Frontal cortex (tissue), 4 donors: Measurements from ENCODE around the gene MOSMO. TPM values are rescaled to one million over a fixed set of nuclear protein-coding genes. Genes with fewer than 3 reads are reported as not detected.
"Not testable (repeated sequence)": the region's sequence is repeated elsewhere in the genome, so short reads cannot be mapped to it uniquely, and the experiment has no call there.

Experiments used
- DNase-seq, 2 donors: peaks; one replicate each; pipeline ENCODE4 v3.0.0; 2012; ENCODE audit warnings: low spot score in 2 of 2
- FAIRE-seq: peaks from 2 replicates; lab custom pipeline; 2012; peaks lifted over from hg19 to GRCh38; lab: Jason Lieb, UNC
- total RNA-seq: library from RNA; depleted of rRNA; stranded (reverse); fragments of >200 nt; gene quantifications from one replicate; pipeline ENCODE4 v1.2.3, GENCODE V29; 2014
- donor health status: control.
- donor health status: control.
- donor health status: control.

MOSMO gene
- total RNA-seq, 1 donor from 2014 or later = 41.2 TPM

GRCh38 chr16:22001591-22001990 is 6.3 kb upstream of the MOSMO start:
- DNase-seq (no peak), FAIRE-seq (no peak)

DNA sequence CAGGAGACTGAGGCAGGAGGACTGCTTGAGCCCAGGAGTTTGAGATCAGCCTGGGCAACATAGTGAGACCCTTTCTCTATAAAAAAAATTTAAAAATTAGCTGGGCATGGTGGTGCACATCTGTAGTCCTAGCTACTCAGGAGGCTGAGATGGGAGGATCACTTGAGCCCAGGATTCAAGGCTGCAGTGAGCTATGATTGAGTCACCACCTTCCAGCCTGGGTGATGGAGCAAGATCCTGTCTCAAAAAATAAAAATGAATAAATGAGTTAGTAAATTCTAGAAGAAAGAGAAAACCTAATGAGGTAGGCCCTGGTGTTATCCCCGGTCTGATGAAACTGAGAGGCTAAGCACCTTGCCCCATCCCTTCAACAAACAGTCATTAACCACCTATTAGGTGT is 5.9 kb upstream of the MOSMO start:
- FAIRE-seq, DNase-seq: not testable (repeated sequence)

GRCh38 chr16:22003195-22003594 is 4.7 kb upstream of the MOSMO start:
- FAIRE-seq = no peak

DNA sequence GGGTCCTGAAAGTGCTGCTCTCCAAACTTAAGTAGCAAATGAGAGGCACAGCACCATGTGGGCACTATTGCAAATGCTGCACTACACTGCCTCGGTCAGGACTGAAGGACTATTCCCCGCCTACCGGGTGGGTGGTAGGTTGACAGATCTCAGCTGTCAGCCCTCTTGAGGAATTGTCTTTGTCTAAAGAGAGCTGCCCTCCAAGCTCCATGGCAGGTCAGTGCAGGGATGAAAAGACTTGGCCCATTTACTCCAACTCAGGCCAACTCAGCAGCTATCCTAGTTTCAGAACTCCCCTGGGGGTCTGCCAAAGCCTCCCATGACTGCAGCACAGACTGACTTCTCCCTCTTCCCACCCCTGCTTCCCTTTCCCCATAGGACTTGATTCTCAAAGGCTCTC is 3.6 kb upstream of the MOSMO start:
- DNase-seq (no peak), FAIRE-seq (no peak)

More at GRCh38 chr16:22003195-22003594, 4.7 kb upstream of the MOSMO start:
- no peak for DNase-seq

- DNase-seq = no peak
- FAIRE-seq = no peak
Measured at GRCh38 chr16:22005746-22006145, 2.2 kb upstream of the MOSMO start.

- no peak for DNase-seq
- FAIRE-seq = no peak
Measured at GRCh38 chr16:22006636-22007035, 1.3 kb upstream of the MOSMO start.

DNA sequence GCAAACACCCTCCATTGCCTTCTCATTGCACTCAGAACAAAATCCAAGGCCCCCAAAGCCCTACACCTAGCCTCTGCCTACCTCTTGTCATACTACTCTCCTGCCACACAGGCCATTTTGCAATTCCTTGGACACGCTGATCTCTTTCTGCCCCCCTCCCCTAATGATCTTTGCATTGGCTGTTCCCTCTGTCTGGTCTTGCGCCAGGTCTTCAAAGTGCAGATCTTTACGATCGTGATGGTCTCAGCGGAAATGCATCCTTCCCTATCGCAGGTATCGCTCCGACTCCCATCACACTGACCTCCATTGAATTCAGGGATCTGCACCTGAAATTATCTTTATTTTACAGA is 777 bp upstream of the MOSMO start:
- no peak for FAIRE-seq
- no peak for DNase-seq

DNA sequence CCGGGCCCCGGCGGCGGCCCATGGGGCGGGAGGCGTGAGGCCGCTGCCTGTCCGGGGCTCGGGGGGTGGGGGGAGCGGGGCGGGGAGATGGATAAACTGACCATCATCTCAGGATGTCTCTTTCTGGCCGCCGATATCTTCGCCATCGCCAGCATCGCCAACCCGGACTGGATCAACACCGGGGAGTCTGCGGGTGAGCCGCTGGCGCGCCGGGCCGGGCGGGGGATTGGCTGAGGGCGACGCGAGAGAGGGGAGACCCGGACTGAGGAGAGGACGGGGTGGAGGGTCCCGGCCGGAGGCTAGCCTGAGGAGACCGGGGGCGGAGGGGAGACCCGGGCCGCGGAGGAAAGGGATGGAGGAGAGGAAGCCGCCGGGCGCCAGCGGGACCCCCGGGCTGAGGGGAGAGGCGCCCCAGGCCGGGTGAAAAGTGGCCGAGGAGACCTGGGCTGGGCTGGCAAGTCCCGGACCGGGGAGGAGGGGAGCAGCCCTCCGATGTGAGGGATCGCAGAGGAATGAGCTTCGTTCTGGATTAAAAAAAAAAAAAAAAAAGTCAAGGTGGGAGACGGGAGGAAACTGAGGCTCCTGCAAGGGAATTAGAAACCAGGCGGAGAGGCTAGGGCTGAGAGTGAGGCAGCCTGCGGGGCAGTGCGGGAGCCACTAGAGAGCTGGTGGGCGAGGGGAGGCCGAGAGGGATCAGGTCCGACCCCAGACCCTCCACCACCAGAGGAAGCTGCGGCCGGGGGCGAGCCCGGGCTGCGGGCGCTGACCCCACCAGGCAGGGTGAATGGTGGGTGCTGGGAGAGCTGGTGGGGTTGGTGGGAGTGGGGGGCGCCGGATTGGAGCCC is 526 bp downstream of the MOSMO start:
- no peak for DNase-seq

GRCh38 chr16:22010902-22011301 is 3.0 kb downstream of the MOSMO start:
- FAIRE-seq = no peak
- no peak for DNase-seq

More for the DNA sequence above, 526 bp downstream of the MOSMO start:
- FAIRE-seq = no peak

GRCh38 chr16:22012241-22012640 is 4.3 kb downstream of the MOSMO start:
- FAIRE-seq (no peak), DNase-seq (no peak)

GRCh38 chr16:22013486-22013885 is 5.6 kb downstream of the MOSMO start:
- DNase-seq (no peak), FAIRE-seq (no peak)

GRCh38 chr16:22014271-22014873 is 6.5 kb downstream of the MOSMO start:
- DNase-seq (no peak), FAIRE-seq (no peak)

DNA sequence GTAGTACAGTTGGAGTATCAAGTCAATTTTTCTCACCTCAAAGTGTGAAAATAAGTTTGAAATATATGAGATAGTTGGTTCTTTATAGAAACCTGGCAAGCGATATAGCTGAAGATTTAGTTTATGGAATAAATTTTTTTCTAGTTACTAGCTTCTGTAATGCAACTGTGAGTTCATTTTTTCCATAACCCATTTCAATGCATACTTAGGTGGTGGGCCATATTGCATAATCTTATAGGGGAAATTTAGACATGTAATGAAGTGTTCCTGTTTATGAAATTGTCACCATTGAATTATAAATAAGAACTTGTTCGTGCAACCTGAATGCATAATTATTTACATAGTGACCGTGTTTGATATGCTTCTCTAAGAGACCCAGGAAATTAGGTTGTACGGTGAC is 9.0 kb downstream of the MOSMO start:
- no peak for FAIRE-seq
- DNase-seq = no peak

- no peak for FAIRE-seq
Measured at GRCh38 chr16:22018559-22018958, 10.6 kb downstream of the MOSMO start.

GRCh38 chr16:22022151-22022550 is 14.2 kb downstream of the MOSMO start:
- DNase-seq (no peak), FAIRE-seq (no peak)

More at GRCh38 chr16:22018559-22018958, 10.6 kb downstream of the MOSMO start:
- DNase-seq = no peak

- no peak for DNase-seq
- no peak for FAIRE-seq
Measured at GRCh38 chr16:22023505-22023904, 15.6 kb downstream of the MOSMO start.

DNA sequence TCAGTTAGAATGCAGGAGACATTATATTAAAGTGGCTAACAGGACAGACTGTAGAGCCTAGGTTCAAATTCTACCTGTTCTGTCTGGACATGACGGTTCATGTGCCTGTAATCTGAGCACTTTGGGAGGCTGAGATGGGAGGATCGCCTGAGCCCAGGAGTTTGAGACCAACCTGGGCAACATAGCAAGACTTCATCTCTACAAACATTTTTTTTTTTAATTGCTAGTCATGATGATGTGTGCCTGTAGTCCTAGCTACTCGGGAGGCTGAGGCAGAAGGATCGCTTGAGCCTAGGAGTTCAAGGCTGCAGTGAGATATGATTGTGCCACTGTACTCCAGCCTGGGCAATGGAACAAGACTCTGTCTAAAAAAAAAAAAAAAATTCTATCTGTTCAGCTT is 16.9 kb downstream of the MOSMO start:
- not testable (repeated sequence) for FAIRE-seq, DNase-seq

DNA sequence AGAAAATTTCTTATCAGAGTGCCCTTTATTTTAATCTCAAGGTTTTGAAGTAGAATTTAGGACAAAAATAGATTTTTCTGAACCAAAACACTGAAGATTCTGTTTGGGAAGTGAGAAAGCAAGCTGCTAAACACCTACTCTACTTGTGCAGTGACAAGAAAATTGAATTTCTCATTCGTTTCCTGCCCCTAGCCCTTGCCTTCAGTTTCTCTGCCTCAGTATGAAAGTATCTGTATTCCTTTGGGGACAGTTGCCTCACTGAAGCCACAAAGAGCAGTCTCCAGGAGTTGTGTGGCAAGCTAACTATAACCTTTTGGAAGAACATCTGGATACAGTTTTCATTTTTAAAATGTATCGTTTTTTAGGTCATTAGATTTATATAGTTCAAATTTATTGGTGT is 19.7 kb downstream of the MOSMO start:
- FAIRE-seq (no peak), DNase-seq (no peak)

DNA sequence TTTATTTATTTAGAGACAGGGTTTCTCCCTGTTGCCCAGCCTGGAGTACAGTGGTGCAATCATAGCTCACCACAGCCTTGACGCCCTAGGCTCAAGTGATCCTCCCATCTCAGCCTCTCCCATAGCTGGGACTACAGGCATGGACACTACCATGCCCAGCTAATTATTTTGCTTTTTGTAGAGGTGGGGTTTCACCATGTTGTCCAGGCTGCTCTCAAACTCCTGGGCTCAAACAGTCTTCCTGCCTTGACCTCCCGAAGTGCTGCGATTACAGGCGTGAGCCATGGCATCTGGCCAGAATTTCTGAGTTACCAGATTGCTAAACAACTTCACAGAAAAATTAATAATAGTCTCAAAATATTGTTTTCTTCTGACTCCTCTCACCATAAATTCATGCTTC is 21.7 kb downstream of the MOSMO start:
- FAIRE-seq = no peak
- no peak for DNase-seq

GRCh38 chr16:22030087-22030812 is 22.3 kb downstream of the MOSMO start:
- FAIRE-seq (no peak), DNase-seq (no peak)
